ENCODE measurements around the gene EML4. TPM values are rescaled to one million over a fixed set of nuclear protein-coding genes. Genes with fewer than 3 reads are reported as not detected.
A peak's percentile ranks its signal among the peaks of the same experiment; 100 is the strongest.

Gene EML4
- total and polyA plus RNA-seq, 9 of the 15 experiments (the other 6 are each of a cell fraction or from before 2014, with no cell fraction given), result 14.7 to 48.3 (median 36.5) TPM

- TF ChIP-seq FOXM1 (IDR thresholded peaks at IDR 0.05; ENCODE audit: low read depth) (peak; percentile 58; the same call in 1 of the 2 replicates), FOXM1 (CRISPR knock-in tag; IDR thresholded peaks at IDR 0.05; ENCODE audit: low read depth) (no peak), ZNF785 (CRISPR knock-in tag; IDR thresholded peaks at IDR 0.05) (no peak), C11orf30 (IDR thresholded peaks at IDR 0.05; ENCODE audit: low read depth) (no peak), DDX20 (tag; IDR thresholded peaks at IDR 0.05; ENCODE audit: low read depth) (no peak), ETS1 (conservative IDR thresholded peaks at IDR 0.05; ENCODE audit: control insufficient read depth, low read depth, low read length) (peak; percentile 63; the same call in 1 of the 2 replicates), TEAD2 (tag; IDR thresholded peaks at IDR 0.05) (no peak), TEAD1 (CRISPR knock-in tag; IDR thresholded peaks at IDR 0.05) (0 out of 4 replicates have a peak, but pooled peaks of 1 of the 2 experiments have one; percentile 6), MAX (CRISPR knock-in tag; IDR thresholded peaks at IDR 0.05) (peak; percentile 42), MTA3 (IDR thresholded peaks at IDR 0.05; ENCODE audit: borderline replicate concordance) (peak; percentile 39; the same call in 1 of the 2 replicates), E2F8 (IDR thresholded peaks at IDR 0.05; ENCODE audit: low read depth, partially characterized antibody) (no peak), ZBTB11 (CRISPR knock-in tag; IDR thresholded peaks at IDR 0.05) (peak in 1 of 3 experiments; percentile 64; a peak in 2 of 6 replicates), TCF15 (CRISPR knock-in tag; IDR thresholded peaks at IDR 0.05) (no peak), ZNF274 (IDR thresholded peaks at IDR 0.05; ENCODE audit: borderline replicate concordance, low read depth, low read length) (peak; percentile 19; the same call in 1 of the 2 replicates), HEY1 (CRISPR knock-in tag; IDR thresholded peaks at IDR 0.05; ENCODE audit: borderline replicate concordance) (no peak), TRIM28 (IDR thresholded peaks at IDR 0.05) (peak; percentile 22; the same call in 1 of the 2 replicates), SOX6 (IDR thresholded peaks at IDR 0.05) (peak; percentile 50; the same call in 1 of the 2 replicates), ETV1 (tag; conservative IDR thresholded peaks at IDR 0.05; ENCODE audit: low read depth) (peak; percentile 70), HNRNPLL (IDR thresholded peaks at IDR 0.05; ENCODE audit: low read depth, low read length, poor library complexity, severe bottlenecking) (peak; percentile 89), WHSC1 (IDR thresholded peaks at IDR 0.05; ENCODE audit: low read length) (no peak)
Observed at GRCh38 chr2:42359965-42360483, 190.9 kb downstream of the EML4 start (continued).
